HFFc6 (cell line): Measurements from ENCODE around the gene TAAR1. TPM values are rescaled to one million over a fixed set of nuclear protein-coding genes. Genes with fewer than 3 reads are reported as not detected.

ENCODE experiments used
- DNase-seq: peaks from one replicate; pipeline ENCODE4 v3.0.0-alpha.2; 2018
- H3K27ac Mint-ChIP-seq: 2 replicates; pipeline ENCODE4 v1.8.0; 2020; ENCODE audit warnings: mild to moderate bottlenecking, mixed read lengths
- H3K27me3 Mint-ChIP-seq: 2 replicates; pipeline ENCODE4 v1.8.0; 2021; ENCODE audit warnings: mild to moderate bottlenecking, moderate library complexity, mixed read lengths; ENCODE audit not compliant: insufficient read depth
- H3K36me3 Mint-ChIP-seq: 2 replicates; pipeline ENCODE4 v1.8.0; 2021; ENCODE audit warnings: low read depth, mixed read lengths
- H3K4me1 Mint-ChIP-seq: 2 replicates; pipeline ENCODE4 v1.8.0; 2020; ENCODE audit warnings: low read depth, mixed read lengths
- H3K4me3 Mint-ChIP-seq: 2 replicates; pipeline ENCODE4 v1.8.0; 2020; ENCODE audit warnings: mild to moderate bottlenecking, moderate library complexity, mixed read lengths
- H3K9me3 Mint-ChIP-seq: 2 replicates; pipeline ENCODE4 v1.8.0; 2020; ENCODE audit warnings: mild to moderate bottlenecking, mixed read lengths
- total RNA-seq, 6 experiments: library from RNA; stranded (reverse); fragmentation: NEBNext Ultra II Directional; extraction: Animal tissue kit (Norgen Biotek cat#: 25700); gene quantifications; 2 replicates in 1 of 6; 3 replicates in 5 of 6; pipeline ENCODE4 v1.2.3, GENCODE V29; 2021
- TF ChIP-seq, protein P1 (sequence below): fragments of 200-600 bp; sonication (generic); IDR thresholded peaks from 2 replicates; pipeline ENCODE4 v1.5.0; 2021; ENCODE audit warnings: antibody characterized with exemption, mild to moderate bottlenecking

Gene TAAR1
- total RNA-seq, 6 experiments from 2014 or later: not detected

DNA sequence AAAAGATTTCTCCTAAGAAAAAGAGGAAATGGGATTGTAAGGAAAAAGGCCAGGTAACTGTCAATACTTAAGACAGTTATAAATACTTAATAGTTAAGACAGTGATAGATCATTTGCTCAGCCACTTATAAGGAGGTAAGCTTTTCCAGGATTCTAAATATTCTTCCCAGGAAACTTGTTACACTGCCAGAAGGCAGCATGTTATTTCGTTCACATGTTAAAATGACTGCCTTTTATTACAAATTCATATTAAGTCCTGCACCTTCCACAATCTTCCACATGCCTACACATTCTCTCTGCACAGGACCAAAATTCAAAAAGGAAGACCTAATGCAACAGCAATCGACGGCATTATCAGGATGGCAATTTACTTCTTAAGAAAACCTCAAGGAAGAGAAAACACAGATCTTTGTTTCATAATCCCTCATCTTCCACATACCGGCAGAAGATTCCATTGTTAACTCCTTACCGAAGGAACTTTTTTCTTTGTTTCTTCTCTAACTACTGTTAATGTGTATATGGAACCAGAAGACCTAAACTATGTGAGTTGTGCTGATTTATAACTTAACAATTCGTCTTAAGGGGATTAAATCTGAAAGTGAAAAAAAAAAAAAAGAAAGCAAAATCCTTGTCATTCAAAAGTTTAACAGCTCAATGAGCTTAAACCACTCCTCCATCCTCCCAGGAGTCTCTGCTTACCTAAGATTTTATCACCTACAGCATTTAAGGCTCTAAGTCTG lies 35.7 kb downstream of the TAAR1 start:
- no peak overlapping the region for H3K27ac Mint-ChIP-seq
- H3K4me1 Mint-ChIP-seq: no peaks in the 10 kb centered on the region
- DNase-seq: no peak
- H3K4me3 Mint-ChIP-seq: no peak overlapping the region
- TF ChIP-seq, protein P1, sequence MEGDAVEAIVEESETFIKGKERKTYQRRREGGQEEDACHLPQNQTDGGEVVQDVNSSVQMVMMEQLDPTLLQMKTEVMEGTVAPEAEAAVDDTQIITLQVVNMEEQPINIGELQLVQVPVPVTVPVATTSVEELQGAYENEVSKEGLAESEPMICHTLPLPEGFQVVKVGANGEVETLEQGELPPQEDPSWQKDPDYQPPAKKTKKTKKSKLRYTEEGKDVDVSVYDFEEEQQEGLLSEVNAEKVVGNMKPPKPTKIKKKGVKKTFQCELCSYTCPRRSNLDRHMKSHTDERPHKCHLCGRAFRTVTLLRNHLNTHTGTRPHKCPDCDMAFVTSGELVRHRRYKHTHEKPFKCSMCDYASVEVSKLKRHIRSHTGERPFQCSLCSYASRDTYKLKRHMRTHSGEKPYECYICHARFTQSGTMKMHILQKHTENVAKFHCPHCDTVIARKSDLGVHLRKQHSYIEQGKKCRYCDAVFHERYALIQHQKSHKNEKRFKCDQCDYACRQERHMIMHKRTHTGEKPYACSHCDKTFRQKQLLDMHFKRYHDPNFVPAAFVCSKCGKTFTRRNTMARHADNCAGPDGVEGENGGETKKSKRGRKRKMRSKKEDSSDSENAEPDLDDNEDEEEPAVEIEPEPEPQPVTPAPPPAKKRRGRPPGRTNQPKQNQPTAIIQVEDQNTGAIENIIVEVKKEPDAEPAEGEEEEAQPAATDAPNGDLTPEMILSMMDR: no peak
- H3K27me3 Mint-ChIP-seq: peaks cover 6% of the 10 kb centered on the region
- H3K9me3 Mint-ChIP-seq: no peaks in the 10 kb centered on the region; the same call in 1 of the 2 replicates
- H3K36me3 Mint-ChIP-seq: no peaks in the 10 kb centered on the region

DNA sequence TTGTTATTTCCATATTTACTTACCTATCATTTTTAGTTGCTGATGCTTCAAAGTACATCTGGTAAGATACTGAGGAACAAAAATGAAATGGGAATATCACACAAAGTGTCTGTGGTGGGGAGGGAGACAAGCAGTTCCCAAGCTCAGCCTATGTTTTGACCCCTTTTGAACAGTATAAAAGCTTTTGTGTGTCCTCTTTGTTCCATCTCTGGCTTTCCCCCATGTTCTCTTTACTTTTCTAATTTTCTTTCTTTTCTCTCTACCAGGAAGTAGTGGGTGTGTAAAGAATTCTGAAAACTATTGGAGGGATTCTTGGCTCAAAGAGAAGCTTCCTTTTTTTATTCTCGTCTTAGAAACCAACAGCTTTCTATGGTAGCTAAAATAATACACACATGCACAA lies 42.3 kb downstream of the TAAR1 start:
- no peaks in the 10 kb centered on the region for H3K4me1 Mint-ChIP-seq
- no peak for DNase-seq
- H3K9me3 Mint-ChIP-seq: no peaks in the 10 kb centered on the region
- no peaks in the 10 kb centered on the region for H3K36me3 Mint-ChIP-seq
- no peak overlapping the region for H3K4me3 Mint-ChIP-seq
- H3K27me3 Mint-ChIP-seq: peaks cover 20% of the 10 kb centered on the region
- no peak overlapping the region for H3K27ac Mint-ChIP-seq
- TF ChIP-seq, protein P1: no peak

DNA sequence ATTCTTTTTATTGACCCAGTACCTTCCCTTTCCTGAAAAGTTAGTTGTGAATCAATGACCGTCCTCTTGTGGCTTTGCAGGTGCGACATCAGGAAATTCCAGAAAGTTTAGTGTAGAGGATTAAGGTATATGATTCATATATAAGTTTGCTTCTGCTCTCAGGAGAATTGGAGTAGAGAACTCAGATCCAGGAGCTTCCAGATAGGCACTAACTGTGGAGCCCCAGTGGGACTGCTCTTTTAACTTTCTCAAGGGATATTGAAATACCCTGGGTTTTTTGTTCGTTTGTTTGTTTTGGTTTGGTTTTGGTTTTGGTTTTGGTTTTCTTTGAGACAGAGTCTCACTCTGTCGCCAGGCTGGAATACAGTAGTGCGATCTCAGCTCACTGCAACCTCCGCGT lies 44.4 kb downstream of the TAAR1 start:
- Mint-ChIP-seq H3K27ac (no peak overlapping the region), H3K4me3 (no peak overlapping the region), H3K9me3 (no peaks in the 10 kb centered on the region), H3K36me3 (no peaks in the 10 kb centered on the region), H3K27me3 (peaks cover 14% of the 10 kb centered on the region; the same call in 1 of the 2 replicates), H3K4me1 (no peaks in the 10 kb centered on the region)
- TF ChIP-seq, protein P1: no peak
- DNase-seq: no peak

DNA sequence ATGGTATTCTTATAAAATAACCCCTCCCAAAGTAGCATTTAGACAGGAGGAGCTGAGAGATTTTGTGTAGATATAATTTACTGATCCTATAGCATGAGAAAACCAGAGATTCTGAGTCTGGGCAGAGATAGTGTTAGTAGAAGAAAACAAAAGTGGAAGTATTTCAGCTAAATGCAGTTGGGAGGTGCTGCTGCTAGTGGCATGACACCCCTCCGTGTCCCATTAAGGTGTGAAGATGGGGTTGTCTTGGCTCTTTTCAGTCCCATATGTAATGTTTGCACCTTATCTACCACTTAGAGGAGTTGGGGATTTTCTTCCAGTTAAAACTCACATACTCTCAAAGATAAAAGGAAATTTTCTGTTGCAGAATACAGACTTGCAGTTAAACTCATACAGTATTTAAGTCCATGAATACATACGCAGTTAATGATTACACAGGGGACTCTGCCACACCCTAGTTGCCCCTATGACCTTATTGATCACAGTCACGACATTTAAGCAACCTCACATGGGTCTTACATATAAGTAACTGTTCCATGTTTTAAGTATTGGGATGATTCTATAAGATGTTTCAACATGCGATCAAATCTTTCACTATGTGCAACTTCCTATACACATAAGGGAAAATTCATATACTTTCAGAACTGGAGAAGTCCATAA lies 46.4 kb downstream of the TAAR1 start:
- DNase-seq: no peak
- H3K4me3 Mint-ChIP-seq: no peak overlapping the region
- H3K36me3 Mint-ChIP-seq: no peaks in the 10 kb centered on the region
- no peaks in the 10 kb centered on the region for H3K4me1 Mint-ChIP-seq
- H3K9me3 Mint-ChIP-seq: no peaks in the 10 kb centered on the region
- TF ChIP-seq, protein P1: no peak
- peaks cover 19% of the 10 kb centered on the region; the same call in 1 of the 2 replicates for H3K27me3 Mint-ChIP-seq
- no peak overlapping the region for H3K27ac Mint-ChIP-seq

DNA sequence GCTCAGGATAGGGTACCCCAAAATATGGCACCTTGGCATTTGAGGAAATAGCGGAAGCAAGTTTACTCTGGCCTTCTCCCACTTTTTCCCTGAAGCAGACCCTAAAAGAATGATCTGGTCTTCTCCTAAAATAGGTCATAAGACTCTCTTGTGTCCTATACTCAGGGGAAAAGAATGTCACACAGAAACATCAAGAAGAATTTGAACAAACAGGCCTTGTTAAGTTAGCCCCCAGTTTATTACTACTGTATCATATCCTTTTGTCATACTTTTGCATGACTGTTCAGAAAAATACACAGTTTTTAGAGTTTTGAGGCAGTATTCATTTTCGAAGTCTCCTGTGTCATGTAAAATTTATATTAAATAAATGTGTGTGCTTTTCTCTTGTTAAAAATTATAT lies 47.4 kb downstream of the TAAR1 start:
- H3K27ac Mint-ChIP-seq: no peak overlapping the region
- TF ChIP-seq, protein P1: no peak
- H3K4me1 Mint-ChIP-seq: no peaks in the 10 kb centered on the region
- H3K4me3 Mint-ChIP-seq: no peak overlapping the region
- no peak for DNase-seq
- H3K27me3 Mint-ChIP-seq: peaks cover 16% of the 10 kb centered on the region; the same call in 1 of the 2 replicates
- H3K9me3 Mint-ChIP-seq: no peaks in the 10 kb centered on the region
- no peaks in the 10 kb centered on the region for H3K36me3 Mint-ChIP-seq
